ENCODE measurements around the gene NR1D2.
A peak's percentile ranks its signal among the peaks of the same experiment; 100 is the strongest.
"Not testable (repeated sequence)": the region's sequence is repeated elsewhere in the genome, so short reads cannot be mapped to it uniquely, and the experiment has no call there.

NR1D2 gene

DNA sequence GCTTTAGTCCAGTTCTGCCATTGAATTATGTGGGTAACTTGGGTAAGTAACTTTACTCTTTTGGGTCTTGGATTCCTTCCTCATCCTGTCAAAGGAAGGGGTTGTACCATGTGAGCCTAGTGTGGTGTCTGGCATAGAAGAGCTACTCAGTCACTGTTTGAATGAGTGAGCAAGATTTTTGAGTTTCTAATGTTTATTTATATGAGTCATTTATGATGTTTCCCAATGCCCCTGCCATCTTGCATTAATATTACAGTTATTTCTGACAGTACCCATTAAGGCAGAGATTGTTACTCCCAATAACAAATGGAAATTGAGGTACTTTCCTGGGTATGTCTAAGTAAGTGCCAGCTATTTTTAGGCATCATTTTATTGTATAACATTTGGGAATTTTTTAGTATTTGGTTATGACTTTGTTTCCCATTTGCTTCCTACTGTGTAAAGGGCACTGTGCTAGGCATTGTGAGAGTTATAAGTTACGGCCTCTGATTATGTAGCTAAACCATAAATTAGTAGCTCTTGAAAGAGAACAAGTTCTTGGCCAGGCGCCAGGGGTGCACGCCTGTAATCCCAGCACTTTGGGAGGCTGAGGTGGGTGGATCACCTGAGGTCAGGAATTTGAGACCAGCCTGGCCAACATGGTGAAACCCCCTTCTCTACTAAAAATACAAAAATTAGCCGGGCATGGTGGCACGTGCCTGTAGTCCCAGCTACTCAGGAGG, 23.5 kb downstream of the NR1D2 start:
- no peak for DNase-seq

DNA sequence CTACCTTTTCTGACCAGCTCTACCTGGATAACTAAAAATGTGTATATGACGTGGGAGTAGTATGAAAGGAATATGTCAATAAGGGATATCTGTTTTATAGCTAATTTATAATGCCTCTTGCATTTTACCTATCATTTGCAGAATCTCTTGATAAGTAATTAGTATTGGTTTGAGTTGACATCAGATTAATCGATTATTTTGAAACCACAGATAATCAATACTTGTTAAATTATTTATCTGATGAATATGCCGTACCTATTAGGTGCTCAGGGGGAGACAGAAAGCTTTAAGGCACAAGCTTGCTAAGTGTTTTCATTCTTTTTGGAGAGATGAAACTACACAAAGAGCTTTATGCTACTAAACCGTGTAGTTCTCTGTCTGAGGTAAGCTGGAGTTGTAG, 24.3 kb downstream of the NR1D2 start:
- no peak for DNase-seq

DNA sequence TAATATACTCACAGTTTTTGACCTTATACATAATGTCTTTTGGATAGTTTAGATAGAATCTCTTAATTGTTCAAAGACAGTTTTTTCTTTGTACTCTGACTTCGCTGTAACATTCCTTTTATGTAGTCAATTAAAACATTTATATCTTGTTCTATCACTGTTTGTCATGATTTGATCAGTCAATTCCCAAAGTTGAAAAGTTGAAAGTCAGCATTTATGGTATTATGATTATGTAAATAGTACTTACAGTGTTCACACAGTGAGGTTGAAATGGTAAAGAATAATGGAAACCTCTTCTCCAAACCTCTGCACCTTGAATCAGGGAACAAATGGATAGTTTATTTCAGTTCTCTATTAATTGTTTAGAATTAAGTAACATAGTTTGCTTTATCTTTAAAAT, 26.6 kb downstream of the NR1D2 start:
- DNase-seq, result no peak

GRCh38 chr3:23976555-23976954, 31.5 kb downstream of the NR1D2 start:
- DNase-seq, result no peak

DNA sequence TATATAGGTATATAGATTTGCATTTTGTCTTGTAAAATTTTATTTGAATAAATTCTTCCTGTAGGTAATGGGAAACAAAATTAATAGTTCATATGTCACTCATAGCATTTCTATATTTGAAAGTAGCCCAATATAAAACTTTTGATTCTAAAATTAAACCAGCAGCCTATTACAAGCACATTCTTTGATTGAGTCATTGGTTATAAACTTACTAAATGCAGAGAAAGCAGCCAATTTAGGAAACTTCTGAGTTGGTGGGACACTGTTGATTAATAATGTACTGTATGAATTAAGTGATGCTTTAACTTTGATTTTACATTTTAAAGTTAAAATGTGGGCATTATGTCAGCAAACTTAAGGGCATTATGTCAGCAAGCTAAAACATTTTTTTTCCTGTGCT, 34.5 kb downstream of the NR1D2 start:
- DNase-seq, result no peak

DNA sequence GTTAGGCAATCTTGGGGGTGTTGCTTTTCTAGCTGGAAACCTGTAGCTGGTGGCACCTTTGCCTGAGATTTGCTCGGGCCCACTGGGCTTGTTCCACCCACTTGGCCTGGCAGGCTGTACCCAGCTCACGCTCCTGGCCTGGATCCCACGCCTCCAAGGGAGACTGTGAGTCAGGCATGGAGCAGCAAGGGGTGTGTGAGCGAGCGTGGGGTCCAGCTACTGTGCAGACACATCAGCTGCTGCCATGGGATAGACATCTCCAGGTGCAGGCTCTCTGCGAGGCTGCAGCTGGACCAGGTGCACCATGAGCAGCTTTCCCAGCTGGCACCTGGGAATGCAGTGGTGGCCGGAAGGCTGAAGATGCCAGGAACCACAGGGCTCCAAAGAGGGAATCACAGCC, 36.0 kb downstream of the NR1D2 start:
- no peak for DNase-seq

DNA sequence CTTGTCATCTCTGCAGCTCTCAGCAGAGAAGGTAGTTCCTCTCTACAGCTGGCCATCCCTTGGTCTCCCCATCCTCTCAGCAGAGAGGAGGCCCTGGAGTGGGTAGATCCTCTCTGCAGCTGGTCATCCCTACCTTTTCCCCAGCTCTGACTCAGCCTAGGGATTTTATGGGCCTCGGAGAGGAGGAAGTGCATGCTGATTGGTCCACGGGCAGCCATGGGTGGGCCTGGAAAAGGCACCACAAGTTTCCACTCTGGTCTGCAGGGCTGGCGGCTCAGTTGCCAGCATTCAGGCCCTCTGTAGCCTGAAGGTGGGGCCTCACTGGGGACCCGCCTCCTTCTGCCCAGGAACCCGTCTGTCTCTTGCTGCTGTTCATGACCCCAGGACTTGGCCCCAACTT, 36.9 kb downstream of the NR1D2 start:
- no peak for DNase-seq

DNA sequence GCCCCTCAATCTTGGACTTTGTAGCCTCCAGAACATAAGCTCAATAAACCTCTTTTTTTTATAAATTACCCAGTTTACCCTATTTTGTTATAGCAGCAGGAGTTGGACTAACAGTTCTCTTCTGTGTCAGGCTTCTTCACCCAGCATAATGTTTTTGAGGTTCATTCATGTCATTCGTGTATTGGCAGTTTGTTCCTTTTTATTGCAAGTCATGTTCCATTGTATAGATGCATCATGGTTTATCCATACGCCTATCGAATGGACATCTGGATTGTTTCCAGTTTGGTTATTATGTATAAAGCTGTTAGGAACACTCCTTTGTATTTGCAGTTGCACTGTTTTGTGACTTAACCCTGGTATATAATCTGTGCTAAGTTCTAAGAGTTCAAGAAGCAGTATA, 39.8 kb downstream of the NR1D2 start:
- DNase-seq, result no peak

GRCh38 chr3:23985747-23986544, 40.9 kb downstream of the NR1D2 start:
- no peak for DNase-seq

- no peak for DNase-seq
Measured at GRCh38 chr3:23987356-23987755, 42.3 kb downstream of the NR1D2 start.

DNA sequence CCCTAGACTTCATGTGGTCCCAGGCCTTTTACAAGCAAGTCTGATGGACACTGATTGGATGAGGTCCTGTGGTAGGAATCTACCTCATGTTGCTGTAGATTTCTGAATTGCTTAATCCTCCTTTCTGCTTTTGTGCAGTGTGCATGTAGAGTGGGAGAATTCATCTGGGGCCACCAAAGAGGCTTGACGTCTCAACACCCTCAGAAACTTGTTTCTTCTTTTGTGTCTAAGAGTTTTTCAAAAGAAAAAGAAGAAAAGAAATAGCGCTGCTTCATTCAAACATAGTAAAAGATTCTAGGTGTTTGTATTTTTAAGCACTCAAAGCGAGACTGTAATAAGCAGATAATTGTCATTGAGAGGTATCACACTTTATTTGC, 46.2 kb downstream of the NR1D2 start:
- no peak for DNase-seq

GRCh38 chr3:23991683-23992628, 46.9 kb downstream of the NR1D2 start:
- peak; percentile 1 for DNase-seq

DNA sequence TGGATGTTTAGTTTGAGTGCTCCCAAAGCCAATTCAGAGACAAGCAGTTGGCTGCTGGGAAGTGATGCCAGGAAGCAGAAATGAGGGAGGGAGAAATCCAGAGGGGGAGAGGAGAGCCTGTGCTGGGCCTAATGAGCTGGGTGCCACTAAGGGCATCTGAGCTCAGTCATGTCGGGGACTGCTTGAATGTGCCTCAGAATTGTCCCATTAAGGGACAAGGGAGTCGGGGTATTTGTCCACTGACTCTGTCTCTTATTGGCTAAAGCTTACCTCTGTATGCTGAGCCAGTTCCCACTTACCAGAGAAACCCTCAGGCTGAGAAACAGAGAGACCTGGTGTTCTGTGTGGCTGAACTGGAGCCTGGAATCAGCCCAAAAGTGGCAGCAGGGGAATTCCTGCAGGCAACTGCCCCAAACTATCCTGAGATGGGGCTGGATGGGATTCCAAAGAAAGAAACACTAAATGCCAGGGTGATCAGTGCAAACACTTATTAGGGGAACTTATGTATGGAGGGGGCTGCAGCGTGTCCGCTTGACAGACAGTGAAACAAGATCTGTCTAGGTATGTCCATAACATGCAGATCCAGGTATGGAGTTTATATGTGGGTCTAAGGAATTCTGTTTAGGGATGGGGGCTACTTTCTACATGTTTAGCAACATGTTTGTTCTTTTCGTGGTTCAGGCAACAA, 48.6 kb downstream of the NR1D2 start:
- DNase-seq, result no peak

- DNase-seq, result no peak
Measured at GRCh38 chr3:23994244-23994569, 49.1 kb downstream of the NR1D2 start.

DNA sequence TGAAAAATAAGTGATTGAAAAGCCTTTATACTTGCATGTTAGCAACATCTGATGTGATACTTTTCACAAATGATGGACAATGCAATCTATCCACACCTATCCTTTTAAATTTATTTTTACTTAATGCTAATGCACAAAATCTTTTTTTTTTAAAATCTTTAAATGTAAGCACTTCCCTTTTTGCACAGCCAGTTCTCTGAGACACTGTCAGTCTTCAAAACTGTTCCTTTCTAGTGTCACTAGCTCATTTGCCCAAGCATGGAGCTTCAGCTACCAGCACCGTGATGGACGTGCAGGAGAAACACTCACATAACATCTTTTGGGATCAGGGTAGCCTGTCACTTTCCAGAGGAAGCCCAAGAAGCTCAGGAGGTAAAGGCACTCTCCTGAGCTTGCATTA, 50.1 kb downstream of the NR1D2 start:
- no peak for DNase-seq

DNA sequence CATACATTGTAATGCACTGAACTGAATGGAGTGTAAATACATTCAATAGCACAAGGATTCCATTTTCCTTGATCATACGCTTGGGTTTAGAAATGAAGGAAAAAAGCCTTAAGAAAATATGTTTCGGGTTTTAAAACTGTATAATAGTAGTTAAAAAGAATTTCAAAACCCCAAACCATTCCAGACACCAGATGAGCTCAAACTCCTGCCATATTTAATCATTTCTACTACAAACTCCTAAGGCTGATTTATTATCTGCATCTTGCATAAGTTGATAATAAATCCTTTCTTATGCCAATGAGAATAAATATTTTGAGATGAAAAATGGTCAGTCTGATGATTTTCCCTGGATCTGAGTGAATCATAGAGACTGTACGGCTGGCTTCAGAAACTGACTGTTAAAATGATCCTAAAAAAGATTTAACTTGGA, 51.0 kb downstream of the NR1D2 start:
- DNase-seq, result no peak

DNA sequence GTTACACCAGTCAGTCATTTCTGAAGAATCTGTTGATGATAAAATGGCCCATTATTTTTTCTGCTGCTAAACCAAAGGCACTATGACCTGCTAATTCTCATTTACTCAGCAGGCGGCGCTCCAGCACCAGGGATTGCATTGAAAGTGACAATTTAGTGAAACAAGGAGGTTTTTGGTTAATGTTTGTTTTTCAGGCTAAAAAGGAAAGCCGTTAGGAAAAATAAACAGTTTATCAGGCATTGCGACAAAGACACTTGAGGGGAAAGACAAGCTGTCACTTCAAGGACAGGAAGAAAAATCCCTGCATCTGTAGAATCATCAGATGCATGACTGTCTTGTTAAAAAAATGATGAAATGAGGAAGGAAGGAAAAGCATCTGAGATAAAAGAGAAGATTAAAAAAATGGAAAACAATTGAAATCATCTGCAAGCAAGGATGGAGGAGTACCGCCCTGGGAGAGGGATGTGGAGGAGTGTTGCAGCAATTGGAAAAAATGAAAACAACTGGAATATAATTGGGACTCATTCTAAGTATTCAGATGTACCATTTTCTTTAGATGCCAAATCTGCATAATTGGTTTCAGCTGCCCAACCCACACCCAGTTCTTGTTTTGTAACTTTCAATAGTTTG, 54.0 kb downstream of the NR1D2 start:
- DNase-seq, result peak; percentile 27

DNA sequence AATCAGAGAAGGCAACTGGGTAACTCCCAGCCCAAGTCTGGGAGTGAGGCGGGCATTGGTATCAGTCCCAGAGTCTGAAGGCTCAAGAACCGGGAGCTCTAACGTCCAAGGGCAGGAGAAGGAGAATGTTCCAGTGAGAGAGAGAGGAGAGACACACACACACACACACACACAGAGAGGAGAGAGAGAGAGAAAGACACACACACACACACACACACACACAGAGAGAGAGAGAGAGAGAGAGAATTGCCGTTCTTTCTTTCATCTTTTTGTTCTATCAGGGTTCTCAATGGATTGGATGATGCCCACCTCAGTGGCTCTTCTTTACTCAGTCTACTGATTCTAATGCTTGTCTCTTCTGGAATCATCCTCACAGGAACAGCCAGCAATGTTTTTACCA, 57.0 kb downstream of the NR1D2 start:
- no peak for DNase-seq

- no peak for DNase-seq
Measured at GRCh38 chr3:24003466-24003865, 58.4 kb downstream of the NR1D2 start.

DNA sequence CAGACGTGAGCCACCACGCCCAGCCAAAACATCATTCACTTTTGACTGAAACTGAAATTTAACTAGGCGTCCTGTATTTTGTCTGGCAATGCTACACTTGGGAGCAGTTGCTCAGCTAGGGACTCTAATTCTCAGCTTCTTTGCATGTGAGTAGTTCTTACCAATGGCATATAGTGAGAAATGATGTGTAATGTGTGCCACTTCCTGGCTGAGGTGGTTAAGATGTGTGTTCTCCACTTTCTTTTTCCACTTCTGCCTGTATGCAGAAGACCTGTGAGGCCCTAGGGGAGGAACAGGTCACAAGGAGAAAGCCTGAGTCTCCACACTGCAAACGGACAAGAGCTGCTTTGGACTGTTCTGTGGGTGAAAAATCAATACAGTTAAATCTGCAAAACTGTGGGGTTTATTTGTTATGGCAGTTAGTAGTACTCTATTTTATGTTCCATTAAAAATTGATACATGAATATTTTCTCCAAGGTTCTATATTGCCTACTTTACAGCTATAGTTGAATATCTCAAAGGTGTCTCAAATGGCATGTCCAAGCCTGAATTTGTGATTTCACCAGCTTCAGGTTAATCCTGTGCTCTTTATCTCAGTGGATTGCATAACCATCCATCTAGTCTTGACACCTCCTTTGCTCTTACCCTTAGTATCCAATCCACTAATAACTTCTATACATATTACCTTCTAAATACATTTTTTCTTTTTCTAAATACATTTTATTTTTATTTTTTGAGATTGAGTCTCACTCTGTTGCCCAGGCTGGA, 59.3 kb downstream of the NR1D2 start:
- no peak for DNase-seq

GRCh38 chr3:24005669-24006068, 60.6 kb downstream of the NR1D2 start:
- no peak for DNase-seq

GRCh38 chr3:24010834-24011233, 65.7 kb downstream of the NR1D2 start:
- DNase-seq, result not testable (repeated sequence)

Measured in NCI-H1694 treated with DMSO at 0.1 percent for 48 hours (cell line).